Measurements from ENCODE around the gene PCCA. TPM values are rescaled to one million over a fixed set of nuclear protein-coding genes. Genes with fewer than 3 reads are reported as not detected.

PCCA gene
- total RNA-seq, 1 donor from 2014 or later, result 66.8 TPM

DNA sequence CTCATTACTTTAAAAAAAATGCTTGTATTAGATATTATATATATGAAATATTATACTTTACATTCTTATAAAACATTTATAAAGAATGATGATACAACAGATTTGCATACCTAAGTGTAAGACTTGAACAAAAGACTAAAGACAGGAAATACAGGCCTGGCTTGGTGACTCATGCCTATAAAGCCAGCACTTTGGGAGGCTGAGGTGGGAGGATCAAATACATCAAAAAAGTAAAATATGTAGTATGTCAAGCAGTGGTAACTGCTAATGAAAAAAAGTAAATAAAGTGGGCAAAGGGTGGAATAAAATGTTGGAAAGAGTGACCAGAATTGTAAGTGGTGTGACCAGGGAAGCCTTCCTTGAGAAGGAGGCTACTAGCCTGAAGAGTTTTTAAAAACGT, 366.0 kb downstream of the PCCA start:
- TF ChIP-seq, protein P1, sequence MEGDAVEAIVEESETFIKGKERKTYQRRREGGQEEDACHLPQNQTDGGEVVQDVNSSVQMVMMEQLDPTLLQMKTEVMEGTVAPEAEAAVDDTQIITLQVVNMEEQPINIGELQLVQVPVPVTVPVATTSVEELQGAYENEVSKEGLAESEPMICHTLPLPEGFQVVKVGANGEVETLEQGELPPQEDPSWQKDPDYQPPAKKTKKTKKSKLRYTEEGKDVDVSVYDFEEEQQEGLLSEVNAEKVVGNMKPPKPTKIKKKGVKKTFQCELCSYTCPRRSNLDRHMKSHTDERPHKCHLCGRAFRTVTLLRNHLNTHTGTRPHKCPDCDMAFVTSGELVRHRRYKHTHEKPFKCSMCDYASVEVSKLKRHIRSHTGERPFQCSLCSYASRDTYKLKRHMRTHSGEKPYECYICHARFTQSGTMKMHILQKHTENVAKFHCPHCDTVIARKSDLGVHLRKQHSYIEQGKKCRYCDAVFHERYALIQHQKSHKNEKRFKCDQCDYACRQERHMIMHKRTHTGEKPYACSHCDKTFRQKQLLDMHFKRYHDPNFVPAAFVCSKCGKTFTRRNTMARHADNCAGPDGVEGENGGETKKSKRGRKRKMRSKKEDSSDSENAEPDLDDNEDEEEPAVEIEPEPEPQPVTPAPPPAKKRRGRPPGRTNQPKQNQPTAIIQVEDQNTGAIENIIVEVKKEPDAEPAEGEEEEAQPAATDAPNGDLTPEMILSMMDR (IDR thresholded peaks at IDR 0.05; ENCODE audit: partially characterized antibody, unreplicated experiment), result no peak
- Mint-ChIP-seq H3K4me1 (ENCODE audit: low read depth, unreplicated experiment) (no peaks in the 10 kb centered on the region), H3K27ac (ENCODE audit: unreplicated experiment) (no peak overlapping the region), H3K36me3 (ENCODE audit: unreplicated experiment) (peaks cover 13% of the 10 kb centered on the region), H3K27me3 (ENCODE audit: unreplicated experiment) (peaks cover 11% of the 10 kb centered on the region), H3K4me3 (ENCODE audit: unreplicated experiment) (no peak overlapping the region), H3K9me3 (ENCODE audit: unreplicated experiment) (peaks cover 10% of the 10 kb centered on the region)
- no peak for DNase-seq

DNA sequence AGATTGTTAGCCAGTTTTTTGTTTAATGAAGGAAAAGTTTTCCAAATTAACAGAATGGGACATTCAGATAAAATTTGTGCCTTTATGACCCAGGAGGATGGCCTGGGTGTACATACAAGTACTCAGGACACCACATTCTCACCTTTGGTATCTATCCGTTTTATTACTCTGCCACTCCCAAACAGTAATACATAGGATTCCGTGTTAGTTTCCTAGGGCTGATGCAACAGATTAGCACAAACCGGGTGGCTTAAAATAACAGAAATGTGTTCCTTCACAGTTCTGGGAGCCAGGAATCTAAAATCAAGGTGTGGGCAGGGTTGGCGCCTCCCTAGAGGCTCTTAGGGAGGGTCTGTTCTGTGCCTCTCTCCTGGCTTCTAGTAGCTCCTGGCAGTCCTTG, 369.8 kb downstream of the PCCA start:
- no peaks in the 10 kb centered on the region for H3K27me3 Mint-ChIP-seq (ENCODE audit: unreplicated experiment)
- H3K4me3 Mint-ChIP-seq (ENCODE audit: unreplicated experiment), result no peak overlapping the region
- H3K9me3 Mint-ChIP-seq (ENCODE audit: unreplicated experiment), result no peaks in the 10 kb centered on the region
- H3K27ac Mint-ChIP-seq (ENCODE audit: unreplicated experiment), result no peak overlapping the region
- no peaks in the 10 kb centered on the region for H3K36me3 Mint-ChIP-seq (ENCODE audit: unreplicated experiment)
- H3K4me1 Mint-ChIP-seq (ENCODE audit: low read depth, unreplicated experiment), result peaks cover 5% of the 10 kb centered on the region
- TF ChIP-seq, protein P1 (IDR thresholded peaks at IDR 0.05; ENCODE audit: partially characterized antibody, unreplicated experiment), result no peak
- no peak for DNase-seq

DNA sequence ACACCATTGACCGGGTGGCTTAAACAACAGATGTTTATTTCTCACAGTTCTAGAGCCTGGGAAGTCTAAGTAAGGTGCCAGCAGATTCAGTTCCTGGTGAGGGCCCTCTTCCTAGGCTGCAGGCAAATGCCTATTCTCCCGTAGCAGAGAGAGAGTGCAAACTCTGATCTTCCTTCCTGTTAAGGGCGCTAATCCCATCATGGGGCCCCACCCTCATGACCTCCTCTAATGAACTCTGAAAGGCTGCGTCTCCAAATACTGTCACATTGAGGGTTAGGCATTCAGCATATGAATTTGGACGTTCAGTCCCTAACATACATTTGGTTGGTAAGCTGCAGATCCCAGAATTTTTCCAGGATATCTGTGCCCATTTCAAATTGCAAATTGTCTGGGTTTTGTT, 370.9 kb downstream of the PCCA start:
- no peak overlapping the region for H3K27ac Mint-ChIP-seq (ENCODE audit: unreplicated experiment)
- H3K9me3 Mint-ChIP-seq (ENCODE audit: unreplicated experiment), result no peaks in the 10 kb centered on the region
- TF ChIP-seq, protein P1 (IDR thresholded peaks at IDR 0.05; ENCODE audit: partially characterized antibody, unreplicated experiment), result no peak

DNA sequence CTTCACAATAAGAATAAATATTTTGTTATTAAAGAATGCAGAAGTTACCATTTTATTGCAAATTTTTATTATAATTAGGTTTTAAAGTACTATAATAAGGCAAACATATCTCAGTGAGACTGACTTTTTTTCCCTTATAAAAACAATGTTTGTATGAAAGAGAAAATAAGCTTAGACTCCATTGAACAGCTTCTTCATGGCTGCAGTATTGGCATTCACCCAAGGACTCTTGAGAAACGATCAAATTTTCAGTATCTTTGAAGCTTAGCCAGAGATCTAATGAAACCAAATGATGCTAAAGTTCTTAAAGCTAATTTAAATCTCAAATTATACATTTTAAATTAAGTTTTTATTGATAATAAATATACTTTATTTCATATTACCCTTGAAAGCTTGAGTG, 371.4 kb downstream of the PCCA start:
- Mint-ChIP-seq H3K4me1 (ENCODE audit: low read depth, unreplicated experiment) (peaks cover 5% of the 10 kb centered on the region), H3K4me3 (ENCODE audit: unreplicated experiment) (no peak overlapping the region), H3K27ac (ENCODE audit: unreplicated experiment) (no peak overlapping the region), H3K27me3 (ENCODE audit: unreplicated experiment) (no peaks in the 10 kb centered on the region), H3K9me3 (ENCODE audit: unreplicated experiment) (no peaks in the 10 kb centered on the region), H3K36me3 (ENCODE audit: unreplicated experiment) (no peaks in the 10 kb centered on the region)
- TF ChIP-seq, protein P1 (IDR thresholded peaks at IDR 0.05; ENCODE audit: partially characterized antibody, unreplicated experiment), result no peak
- DNase-seq, result no peak

More for the DNA sequence above, 370.9 kb downstream of the PCCA start:
- Mint-ChIP-seq H3K36me3 (ENCODE audit: unreplicated experiment) (no peaks in the 10 kb centered on the region), H3K27me3 (ENCODE audit: unreplicated experiment) (no peaks in the 10 kb centered on the region), H3K4me3 (ENCODE audit: unreplicated experiment) (no peak overlapping the region), H3K4me1 (ENCODE audit: low read depth, unreplicated experiment) (peaks cover 5% of the 10 kb centered on the region)
- DNase-seq, result no peak

DNA sequence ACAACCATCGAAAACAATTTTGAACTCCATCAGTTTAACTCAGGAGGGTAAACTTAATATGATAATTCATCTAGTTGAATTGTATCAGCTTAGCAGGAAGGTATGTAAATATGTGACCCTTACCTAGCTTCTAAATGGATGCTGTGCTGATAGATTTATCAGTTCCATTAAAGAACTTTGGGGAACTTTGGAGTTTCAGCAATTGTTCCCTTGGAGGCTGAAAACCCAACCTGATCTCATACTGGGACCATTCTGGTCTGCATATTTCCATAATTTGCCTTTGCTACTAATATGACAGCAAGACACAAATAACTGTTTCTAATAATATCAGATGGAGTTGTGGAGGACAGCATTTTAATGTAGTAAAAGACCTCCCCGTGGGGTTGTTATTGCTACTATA, 371.9 kb downstream of the PCCA start:
- TF ChIP-seq, protein P1 (IDR thresholded peaks at IDR 0.05; ENCODE audit: partially characterized antibody, unreplicated experiment), result no peak
- H3K9me3 Mint-ChIP-seq (ENCODE audit: unreplicated experiment), result no peaks in the 10 kb centered on the region
- peaks cover 5% of the 10 kb centered on the region for H3K4me1 Mint-ChIP-seq (ENCODE audit: low read depth, unreplicated experiment)
- H3K36me3 Mint-ChIP-seq (ENCODE audit: unreplicated experiment), result no peaks in the 10 kb centered on the region
- no peak for DNase-seq
- H3K27ac Mint-ChIP-seq (ENCODE audit: unreplicated experiment), result no peak overlapping the region
- H3K27me3 Mint-ChIP-seq (ENCODE audit: unreplicated experiment), result no peaks in the 10 kb centered on the region
- H3K4me3 Mint-ChIP-seq (ENCODE audit: unreplicated experiment), result no peak overlapping the region

Data from glutamatergic neuron (in vitro differentiated cells).